HG02840 (cell line): ENCODE data around the gene ARHGAP20.
"Not testable (repeated sequence)": the region's sequence is repeated elsewhere in the genome, so short reads cannot be mapped to it uniquely, and the experiment has no call there.

Experiments used
- ATAC-seq: cut with Tn5 transposase; IDR thresholded peaks from one replicate; pipeline ENCODE4 v1.9.1; 2021; ENCODE audit warnings: mild to moderate bottlenecking, moderate library complexity, moderate number of reproducible peaks; ENCODE audit not compliant: unreplicated experiment, low FRiP score

The ARHGAP20 gene

DNA sequence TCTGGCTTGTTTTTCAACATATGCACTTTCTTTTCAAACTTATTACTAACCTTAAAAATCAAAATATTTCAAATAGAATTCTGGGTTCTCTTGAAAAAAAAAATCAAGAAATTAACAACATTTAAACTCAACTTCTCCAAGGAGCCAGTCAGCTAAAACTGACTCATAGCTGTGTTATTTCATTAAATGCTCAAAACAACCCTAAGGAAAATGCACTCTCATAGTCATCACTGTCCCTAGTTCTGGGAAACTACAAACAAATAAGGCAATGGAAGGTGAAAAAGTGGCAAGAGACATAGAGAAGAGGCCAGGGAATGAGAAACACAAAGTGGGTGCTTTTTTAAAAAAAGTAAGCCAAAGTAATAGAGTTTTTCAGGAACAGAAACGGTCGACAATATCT, 4.1 kb upstream of the ARHGAP20 start:
- no peak for ATAC-seq

- ATAC-seq: no peak
Observed at GRCh38 chr11:110715541-110715940, 3.3 kb upstream of the ARHGAP20 start.

DNA sequence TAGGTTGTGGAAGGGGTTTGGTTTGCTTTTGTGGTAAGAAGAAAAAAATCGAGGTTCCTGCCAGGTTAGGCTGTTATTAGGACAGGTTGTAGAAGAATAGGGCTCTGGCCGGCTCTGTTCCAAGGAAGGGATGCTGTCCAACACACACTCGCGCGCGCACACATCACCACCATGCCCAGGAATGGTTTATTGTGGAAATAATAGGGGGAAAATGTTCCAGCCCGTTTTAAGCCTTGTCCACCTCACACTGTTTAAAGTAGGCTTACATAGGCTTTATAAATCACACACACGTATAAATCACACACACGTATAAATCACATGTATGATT, 1.2 kb upstream of the ARHGAP20 start:
- no peak for ATAC-seq

DNA sequence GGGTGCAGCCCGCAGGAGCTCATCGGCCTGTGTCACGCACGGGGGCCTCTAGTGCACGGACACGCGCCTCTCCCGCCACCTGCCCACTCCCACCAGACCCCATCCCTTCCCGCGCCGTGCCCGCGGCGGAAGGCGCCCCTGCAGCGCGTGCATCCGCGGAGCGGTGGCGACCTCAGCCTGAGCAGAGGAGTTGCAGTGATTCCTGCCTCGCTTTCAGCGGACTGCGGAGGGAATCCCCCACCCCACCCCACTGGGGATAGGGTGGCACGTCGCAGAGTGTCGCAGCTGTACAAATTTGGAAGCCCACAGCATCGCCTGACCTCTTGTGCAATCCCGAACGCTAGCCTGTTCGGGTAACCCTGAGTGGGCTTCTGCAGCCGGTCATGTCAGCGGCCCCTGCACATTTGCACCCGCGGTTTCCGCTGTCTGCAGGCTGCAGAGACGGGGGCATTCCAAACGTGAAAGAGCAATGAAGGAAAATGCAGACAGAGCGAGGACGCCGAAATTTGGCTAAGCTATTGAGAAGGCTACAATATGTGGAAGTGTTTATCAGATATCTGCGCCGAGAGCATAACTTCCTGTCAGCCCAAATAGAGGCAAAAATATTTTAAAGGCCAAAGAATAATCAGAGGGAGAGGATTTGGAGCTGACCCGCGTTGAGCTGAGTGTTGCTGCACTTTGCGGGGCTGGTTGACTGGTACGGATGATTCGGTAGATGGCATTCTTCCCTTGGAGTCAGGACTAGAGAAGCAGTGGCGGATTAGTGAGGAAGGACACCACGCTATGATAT, 617 bp upstream of the ARHGAP20 start:
- ATAC-seq: peak; percentile 18

GRCh38 chr11:110711448-110711775, 825 bp downstream of the ARHGAP20 start:
- ATAC-seq: no peak

- ATAC-seq: no peak
Observed at GRCh38 chr11:110710628-110711381, 1.4 kb downstream of the ARHGAP20 start.

GRCh38 chr11:110704210-110704864, 7.9 kb downstream of the ARHGAP20 start:
- no peak for ATAC-seq

GRCh38 chr11:110691926-110692325, 20.3 kb downstream of the ARHGAP20 start:
- no peak for ATAC-seq

DNA sequence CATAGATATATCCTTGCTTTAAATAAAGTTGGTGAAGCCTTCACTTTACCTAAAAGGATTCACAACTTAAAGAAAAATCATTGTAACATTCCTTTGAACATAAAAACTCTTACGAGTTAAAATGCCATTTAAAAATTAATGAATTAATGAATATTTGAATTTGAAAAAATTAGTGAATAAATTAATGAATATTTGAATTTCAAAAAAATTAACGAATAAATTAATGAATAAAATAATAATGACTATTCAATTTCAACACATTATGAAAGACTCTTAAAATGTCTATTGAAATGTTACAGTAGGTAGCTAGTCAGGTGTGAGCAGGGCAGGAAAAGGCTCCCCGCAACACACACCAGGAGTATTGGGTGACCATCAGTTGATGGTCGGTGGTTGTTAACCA, 22.9 kb downstream of the ARHGAP20 start:
- ATAC-seq: no peak

DNA sequence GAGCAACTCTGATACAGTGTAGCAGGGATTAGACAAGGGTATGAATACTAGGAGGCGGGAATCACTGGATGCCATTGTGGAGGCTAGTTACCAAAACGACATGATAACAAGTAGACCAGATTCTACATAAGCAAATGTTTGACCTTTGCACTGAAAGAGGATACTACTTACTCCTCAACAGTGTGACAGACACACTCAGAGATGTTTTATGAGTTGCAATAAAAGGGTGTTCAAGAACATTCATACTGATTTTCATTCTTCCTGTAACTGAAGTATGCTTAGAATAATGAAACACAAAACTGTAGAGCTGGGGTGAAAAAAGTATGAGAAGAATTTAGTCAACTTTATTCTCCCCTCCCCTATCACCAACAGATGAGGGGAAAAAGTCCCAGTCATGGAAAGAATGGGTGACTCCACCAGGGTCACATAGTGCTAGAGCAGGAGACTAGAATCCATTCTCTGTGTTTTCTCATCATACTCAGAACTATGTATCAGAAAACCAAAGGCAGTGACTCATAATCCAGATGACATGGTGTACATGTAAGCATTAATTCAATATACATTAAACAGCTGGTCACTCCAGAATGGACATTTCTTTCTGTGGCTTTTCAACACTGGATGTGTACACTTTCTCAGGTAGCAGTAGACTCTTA, 32.8 kb downstream of the ARHGAP20 start:
- ATAC-seq: no peak

GRCh38 chr11:110675548-110675947, 36.7 kb downstream of the ARHGAP20 start:
- ATAC-seq: no peak

DNA sequence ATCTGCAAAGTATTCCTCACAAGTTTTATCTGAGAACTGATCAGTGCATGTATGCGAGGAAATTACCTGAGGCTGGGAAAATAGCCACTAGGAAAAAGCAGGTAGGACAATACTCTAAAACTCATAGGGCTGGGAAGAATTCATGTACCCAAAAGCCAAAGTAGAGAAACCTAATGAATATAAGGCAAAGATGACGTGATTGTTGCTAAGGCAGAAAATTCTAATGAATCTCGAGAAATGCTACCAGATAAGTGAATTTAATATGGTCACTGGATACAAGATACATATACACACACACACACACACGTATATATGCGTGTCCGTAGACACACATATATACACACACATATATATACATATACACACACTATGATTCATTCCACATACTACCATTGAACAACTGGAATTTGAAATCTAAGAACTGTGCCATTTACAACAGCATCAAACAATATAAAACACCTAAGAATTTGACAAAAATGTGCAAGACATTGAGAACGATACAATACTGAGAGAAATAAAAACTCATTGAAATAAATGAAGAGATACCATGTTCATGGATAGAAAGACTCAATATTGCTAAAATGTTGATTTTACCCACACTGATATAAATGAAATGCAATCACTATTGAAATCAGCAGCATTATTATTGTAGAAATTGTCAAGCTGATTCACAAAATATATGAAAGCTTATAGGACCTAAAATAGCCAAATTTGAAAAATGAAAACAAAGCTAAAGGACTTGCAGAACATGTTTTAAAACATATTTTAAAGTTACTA, 46.4 kb downstream of the ARHGAP20 start:
- no peak for ATAC-seq

GRCh38 chr11:110655967-110656366, 56.3 kb downstream of the ARHGAP20 start:
- no peak for ATAC-seq

DNA sequence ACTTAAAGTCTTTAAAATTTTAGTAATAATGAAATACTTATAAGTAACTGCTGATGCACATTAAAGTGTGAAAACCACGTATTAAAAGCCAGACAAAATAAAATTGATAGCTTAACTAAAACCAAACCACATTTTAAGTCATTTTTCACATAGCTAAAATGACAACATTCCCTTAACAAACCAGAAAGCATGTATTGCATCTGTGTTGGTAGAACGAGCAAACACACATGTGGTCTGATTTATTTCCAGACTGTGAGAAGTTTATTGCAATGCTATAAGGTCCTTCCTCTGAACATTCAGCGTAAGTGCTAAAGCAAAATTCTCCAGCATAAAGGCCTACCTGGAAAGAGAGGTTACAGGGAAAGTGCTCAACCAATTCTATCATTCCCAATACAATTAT, 57.8 kb downstream of the ARHGAP20 start:
- no peak for ATAC-seq

- no peak for ATAC-seq
Observed at GRCh38 chr11:110645253-110645652, 67.0 kb downstream of the ARHGAP20 start.

- ATAC-seq: no peak
Observed at GRCh38 chr11:110634370-110634769, 77.9 kb downstream of the ARHGAP20 start.

GRCh38 chr11:110631551-110631950, 80.7 kb downstream of the ARHGAP20 start:
- no peak for ATAC-seq

GRCh38 chr11:110629594-110629993, 82.6 kb downstream of the ARHGAP20 start:
- no peak for ATAC-seq

- ATAC-seq: no peak
Observed at GRCh38 chr11:110621826-110622225, 90.4 kb downstream of the ARHGAP20 start.

DNA sequence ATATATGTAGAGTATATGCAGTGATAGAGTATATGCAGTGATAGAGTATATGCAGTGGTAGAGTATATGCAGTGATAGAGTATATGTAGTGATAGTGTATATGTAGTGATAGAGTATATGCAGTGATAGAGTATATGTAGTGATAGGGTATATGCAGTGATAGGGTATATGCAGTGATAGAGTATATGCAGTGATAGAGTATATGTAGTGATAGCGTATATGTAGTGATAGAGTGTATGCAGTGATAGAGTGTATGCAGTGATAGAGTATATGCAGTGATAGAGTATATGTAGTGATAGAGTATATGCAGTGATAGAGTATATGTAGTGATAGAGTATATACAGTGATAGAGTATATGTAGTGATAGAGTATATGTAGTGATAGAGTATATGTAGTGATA, 92.9 kb downstream of the ARHGAP20 start:
- ATAC-seq: not testable (repeated sequence)
